ENCODE data around the gene CHDH.
A peak's percentile ranks its signal among the peaks of the same experiment; 100 is the strongest.

CHDH gene, protein sequence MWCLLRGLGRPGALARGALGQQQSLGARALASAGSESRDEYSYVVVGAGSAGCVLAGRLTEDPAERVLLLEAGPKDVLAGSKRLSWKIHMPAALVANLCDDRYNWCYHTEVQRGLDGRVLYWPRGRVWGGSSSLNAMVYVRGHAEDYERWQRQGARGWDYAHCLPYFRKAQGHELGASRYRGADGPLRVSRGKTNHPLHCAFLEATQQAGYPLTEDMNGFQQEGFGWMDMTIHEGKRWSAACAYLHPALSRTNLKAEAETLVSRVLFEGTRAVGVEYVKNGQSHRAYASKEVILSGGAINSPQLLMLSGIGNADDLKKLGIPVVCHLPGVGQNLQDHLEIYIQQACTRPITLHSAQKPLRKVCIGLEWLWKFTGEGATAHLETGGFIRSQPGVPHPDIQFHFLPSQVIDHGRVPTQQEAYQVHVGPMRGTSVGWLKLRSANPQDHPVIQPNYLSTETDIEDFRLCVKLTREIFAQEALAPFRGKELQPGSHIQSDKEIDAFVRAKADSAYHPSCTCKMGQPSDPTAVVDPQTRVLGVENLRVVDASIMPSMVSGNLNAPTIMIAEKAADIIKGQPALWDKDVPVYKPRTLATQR

DNA sequence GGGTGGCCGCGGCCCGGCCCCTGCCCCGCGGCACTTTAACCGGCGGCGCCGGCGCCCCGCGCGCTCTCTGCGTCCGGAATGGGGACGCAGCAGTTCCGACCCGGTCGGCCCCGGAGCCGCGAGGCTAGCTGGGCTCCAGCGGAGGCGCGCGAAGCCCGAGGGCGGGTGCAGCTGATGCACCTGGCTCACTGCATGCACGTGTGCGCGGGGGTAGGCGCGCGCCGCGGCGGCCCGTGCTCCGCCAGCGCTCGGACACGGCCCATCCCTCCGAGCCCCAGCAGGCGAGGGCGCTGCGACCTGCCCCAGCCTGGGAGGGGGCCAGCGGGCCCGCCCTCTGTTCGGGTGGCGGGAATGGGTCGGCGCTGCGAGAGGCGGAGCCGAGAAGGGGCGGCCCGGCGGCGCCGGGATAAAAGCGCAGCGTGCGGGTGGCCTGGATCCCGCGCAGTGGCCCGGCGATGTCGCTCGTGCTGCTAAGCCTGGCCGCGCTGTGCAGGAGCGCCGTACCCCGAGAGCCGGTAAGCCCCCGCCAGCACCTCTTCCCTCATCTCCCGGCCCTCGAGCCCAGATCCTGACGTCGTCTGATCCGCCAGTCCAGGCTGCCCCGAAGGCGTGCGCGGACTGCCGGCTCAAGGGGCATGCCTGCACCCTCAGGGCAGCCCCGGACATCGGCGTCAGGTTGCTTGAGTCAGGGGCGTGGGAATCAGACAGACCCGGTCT lies at the start of gene CHDH, which contains the start of gene IL17RB:
TSS of gene CHDH (minus strand) at position 286 of the 717 bp plus-strand sequence. CDS start 22,411 bp downstream, outside the sequence.
TSS of gene IL17RB (plus strand) at position 435 of the 717 bp plus-strand sequence. CDS start at position 456, 21 bp downstream.
- peak; percentile 22 for DNase-seq

DNA sequence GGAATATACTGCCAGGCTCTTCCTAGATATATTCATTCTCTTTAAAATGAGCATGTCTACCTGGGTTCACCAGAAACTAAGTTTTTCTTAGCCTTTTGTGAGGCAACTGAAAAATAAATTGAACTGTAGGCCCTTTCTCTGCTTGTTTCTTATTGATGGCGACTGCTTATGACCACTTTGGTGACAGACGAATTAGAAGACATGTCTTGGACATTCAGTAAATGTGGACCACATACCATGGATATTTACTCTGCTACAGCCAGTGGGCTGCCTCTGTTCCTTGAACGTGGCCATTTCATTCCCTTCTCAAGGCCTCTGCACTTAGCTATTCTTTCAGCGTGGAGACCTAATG lies 46.0 kb upstream of the CHDH start:
- DNase-seq: no peak

DNA sequence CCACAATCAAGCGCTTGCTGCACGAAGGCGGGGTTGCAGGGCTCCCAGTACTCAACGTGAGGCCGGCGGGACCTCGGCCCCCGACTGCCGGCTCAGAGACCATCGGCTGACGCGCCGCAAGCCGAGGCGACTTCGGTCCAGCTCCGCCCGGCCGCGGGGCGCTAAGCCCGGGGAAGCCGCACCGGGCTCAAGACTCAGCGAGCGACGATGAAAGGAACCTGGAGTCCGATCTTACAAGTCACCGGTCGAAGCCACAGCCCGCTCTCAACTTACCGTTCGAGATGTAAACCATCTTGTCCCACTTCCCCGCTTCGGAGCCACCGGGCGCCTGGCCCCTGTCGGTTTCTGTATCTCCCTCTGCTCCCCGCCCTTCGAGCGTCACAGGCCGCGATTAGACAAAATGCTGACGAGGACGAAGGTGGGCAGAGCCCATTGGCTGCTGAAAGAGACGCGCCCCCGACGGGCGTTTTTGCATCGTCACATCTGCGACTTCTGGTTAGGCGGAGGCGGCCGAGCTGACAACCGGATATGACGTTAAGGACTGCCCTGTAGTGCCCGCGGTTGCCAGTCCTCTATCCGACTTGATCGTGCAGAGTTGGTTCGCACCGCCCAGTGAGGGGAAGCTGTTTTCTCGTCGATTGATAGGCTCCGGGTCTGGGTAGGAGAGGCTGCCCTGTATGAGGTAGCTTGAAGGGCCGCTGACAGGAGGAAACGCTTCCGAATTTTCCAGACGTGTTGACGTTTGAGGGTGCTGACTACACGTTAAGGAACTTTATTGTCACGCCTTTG lies 45.5 kb upstream of the CHDH start, which contains the start of gene SELENOK:
TSS of gene SELENOK (minus strand) at position 363 of the 789 bp plus-strand sequence.
- peak; percentile 89 for DNase-seq

DNA sequence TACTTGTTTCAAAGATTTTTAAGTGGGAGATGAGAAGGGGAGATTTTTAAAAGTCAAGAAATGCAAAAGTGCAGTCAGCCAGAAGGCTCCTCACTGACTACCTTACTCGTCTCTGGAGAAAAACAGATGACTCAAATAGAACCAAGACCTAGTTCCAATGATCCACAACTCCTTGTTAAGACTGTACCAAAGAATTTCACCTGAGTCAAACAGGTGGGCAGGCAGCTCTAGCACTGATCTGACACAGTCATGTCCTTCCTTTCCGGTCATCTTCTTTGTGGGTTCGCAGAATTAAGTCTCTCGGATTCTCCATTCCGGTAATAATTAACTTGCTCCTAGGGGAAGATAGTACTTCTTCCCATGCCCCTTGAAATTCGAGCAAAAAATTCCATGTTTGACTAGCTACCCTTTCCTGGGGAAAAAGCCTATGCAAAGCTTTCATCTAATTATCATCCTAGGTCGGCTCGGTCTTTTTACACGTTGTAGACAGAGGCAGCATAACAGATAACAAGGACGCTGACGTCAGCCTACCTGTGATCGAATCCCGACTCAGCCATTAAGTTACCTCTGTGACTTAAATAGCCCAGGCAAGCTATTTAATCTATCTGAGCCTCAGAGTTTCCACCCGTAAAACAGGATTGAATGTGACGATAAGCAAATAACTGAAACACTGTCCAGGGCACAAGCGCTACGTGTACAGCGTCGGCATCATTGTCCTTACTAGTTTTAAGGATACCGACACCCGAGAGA lies 44.7 kb upstream of the CHDH start:
- DNase-seq: no peak

DNA sequence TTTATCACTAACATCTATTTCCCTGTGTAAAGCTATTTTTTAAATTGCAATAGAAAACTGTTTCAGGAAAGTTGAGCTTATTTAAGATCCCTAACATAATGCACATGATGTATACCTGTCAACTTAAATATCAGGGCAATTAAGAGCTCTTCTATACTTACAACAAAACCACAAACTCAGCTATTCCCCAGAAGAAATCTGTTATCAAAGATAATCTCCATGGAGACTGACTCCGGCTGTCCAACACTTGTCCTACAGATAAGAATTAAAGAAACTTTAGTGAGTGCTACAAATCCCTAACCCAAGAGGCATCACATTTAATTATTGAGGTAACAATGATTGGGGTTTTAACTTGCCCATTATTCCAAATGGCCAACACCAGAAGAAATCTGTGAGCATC lies 42.0 kb upstream of the CHDH start:
- DNase-seq: no peak

DNA sequence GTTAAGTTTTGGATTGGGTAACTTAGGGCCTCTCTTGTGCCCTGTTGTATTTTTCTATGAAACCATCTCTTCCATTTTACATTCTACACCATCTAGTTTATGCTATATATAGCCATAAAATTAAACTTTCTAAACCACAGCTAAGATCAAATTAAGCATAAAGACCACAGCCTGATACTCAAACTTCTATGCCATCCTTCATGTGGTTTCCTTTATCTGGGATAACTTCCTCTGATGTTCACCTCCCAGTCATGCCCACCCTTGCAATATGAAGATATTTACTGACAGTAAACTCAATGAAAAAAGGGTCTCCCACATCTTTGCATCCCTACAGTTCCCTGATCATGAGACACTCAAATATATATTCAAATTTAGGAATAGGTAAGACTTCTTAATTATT lies 41.2 kb upstream of the CHDH start:
- no peak for DNase-seq

DNA sequence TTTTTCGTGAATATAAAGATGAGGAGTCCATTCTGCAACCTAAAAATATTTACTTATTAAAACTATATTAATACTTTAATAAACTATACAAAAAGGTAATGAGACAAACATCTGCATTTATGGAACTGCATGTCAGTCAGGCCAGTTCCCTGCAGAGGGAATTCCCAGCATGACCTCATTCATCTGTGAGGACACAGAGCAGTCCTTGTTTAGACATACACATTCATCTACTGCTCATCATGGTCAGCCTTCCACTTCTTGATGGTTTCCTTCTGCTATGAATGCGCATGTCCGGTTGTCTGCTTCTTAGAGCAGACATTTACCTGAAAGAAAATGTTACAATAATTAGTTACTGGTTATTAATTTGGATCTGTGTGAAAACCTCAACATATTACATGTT lies 39.0 kb upstream of the CHDH start:
- DNase-seq: no peak

DNA sequence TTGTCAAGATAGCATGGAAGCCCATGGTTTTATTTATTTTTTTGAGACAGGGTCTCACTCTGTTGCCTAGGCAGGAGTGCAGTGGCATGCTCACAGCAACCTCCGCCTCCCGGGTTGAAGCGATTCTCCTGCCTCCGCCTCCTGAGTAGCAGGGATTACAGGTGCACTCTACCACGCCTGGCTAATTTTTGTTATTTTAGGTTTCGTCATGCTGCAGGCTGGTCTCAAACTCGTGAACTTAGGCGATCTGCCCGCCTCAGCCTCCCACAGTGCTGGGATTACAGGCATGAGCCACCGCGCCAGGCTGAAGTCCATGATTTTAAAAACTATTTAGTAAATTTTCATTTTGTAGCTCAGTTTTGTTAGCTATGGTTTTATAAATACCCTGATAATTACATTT lies 38.4 kb upstream of the CHDH start:
- no peak for DNase-seq

DNA sequence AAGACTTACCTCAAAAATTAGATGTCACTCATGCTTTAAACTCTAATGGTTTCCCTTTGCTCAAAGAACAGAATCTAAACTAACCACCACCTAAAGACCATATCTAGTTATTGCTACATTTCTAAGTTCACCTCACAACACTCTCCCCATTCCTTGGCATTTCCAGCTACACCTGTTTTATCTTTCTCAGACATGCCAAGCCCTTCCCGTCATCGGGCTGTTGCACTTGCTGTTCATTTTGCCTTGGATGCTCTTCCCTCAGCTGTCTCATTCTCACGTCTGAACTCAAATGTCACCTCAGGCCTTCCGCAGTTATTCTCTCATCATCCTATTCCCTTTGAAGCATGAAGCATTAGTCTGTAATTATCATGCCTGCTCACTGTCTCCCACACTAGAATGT lies 36.8 kb upstream of the CHDH start:
- DNase-seq: no peak

DNA sequence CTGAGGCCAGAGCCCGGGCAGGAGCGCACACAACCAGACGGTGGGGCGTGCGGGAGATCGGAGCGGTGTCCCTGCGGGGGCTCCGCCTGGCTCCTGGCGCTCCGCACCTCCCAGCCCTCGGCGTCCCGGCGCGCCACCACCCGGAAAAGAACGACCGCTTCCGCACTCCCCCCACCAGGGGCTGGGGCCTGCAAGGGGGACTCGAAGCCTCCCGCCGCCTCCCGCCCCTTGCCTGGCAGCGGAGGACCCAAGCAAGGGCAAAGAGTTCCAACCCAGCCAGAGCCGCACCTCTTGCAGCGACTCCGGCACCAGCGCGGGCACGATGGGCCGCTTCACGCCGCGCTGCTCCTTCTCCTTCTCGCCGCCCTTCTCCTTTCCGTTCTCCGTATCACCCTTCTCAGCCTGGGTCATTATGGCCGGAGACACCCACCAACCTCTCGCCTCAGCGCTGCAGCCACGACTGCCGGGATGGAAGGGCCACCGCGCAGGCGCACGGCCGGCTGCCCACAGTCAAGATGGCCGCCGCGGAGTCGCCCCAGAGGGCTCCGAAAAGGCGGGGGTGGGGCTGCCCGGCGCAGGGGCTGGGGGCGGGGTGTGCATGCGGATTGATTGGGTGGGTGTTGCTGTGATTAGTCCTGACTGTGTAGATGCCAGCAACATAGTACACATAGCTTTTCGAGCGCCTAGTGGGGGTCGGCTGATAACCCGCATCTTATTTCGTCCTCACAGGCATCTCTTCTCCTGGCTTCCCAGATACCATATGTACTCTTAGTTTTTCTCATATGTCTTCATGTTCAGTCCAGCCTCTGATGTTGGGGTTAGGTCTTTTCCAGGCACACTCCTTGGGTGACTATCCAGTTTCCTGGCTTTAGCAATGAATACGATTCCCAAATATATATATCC lies 35.7 kb upstream of the CHDH start, which contains the start of gene ACTR8:
TSS of gene ACTR8 (minus strand) at position 462 of the 903 bp plus-strand sequence. CDS start at position 411, 51 bp downstream.
- peak; percentile 23 for DNase-seq

DNA sequence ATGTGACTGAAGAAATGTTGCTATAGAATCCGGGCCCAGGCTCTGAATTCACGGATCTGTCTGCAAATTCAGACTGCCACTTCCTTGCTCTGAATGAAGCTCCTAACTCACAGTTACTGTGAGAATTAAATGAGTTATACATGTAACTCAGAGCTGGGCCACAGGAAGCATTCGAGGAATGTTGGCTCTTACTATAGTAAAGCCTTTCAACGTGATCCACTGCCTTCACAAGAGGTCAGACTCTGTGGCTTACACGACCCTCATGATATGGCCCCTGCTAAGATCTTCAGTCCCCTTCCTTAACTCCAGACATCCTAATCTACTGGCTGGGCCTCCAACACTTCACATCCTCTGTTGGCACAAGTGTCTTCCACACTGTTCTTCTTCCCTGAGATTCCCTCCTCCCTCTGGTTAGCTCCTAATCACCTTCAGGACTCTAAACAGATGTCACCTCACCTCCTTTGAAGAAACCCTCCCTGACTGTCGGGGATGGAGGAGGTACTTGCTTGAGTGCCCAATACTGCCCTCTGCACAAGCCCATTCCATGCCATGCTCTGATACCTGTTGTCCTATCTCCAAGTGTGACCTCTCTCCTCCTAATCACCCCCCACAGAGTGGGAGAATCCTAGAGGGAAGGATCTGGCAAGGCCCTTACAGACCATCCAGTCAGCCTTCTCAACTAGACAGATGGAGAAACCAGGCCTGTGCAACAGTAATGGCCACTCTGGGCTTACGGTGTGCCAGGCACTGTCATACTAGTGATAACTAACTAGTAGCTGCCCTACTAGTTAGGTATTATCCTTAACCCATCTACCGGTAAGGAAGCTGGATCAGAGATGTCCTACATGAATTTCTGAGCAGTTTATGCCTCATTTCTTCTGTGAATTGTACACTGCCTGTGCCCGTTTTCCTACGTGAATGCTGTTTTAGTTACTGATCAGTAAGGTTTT lies 34.5 kb upstream of the CHDH start:
- no peak for DNase-seq

DNA sequence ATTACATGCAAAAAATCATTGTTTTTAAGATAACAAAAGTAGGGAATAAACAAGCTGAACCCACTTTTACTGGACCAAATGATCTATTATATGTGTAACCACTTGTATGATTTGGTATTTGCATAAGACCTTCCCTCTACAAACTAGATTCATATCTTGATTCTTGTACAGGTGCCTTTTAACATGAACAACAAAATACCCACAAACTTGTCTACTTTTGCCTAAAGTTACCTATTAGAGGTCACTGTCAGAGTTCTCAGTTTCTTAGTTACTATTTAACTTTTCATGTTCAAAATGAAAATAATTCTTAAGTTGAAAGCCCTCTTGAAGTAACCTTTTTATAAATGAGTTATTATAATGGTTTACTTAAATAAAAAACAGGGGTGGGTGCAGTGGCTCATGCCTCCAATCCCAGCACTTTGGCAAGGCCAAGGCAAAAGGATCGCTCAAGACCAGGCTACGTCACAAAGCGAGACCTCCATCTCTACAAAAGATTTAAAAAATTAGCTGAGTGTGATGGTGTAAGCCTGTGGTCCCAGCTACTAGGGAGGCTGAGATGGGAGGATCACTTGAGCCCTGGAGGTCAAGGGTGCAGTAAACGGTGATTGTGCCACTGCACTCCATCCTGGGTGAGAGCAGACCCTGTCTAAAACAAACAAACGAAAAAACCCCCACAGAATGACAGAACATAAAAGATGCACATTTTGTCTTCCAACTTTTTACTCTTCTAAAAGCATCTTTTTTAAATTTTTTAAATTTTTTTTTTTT lies 19.7 kb upstream of the CHDH start:
- DNase-seq: no peak

DNA sequence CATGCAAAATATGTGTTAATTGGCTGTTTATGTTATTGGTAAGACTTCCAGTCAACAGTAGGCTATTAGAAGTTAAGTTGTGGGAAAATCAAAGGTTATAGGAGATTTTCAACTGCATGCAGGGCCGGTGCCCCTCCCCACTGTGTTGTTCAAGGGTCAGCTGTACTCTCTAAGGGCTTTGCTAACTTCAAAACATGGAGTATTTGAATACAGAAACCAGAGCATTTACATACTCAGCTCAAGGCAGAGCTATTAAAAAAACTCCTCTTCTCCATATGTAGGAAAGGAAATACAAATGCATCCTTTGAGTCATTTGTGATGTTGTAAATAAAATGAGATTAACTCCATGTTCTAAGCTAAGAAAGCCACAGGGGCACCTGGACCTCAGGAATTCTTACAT lies 16.9 kb upstream of the CHDH start:
- DNase-seq: no peak

DNA sequence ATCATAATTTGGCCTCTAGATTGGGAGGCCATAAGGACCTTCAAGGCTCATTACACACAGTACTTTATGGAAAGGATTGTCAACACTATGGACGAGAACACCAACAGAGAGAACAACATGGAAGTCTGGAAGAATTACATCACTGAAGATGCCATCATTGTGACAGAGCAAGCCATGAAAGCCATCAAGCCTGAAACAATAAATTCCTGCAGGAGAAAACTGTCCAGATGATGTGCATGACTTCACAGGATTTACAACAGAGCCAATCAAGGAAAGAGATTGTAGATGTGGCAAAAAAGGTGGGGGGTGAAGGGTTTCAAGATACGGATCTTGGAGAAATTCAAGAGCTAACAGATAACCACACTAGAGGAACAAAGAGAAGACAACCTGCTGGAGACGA lies 16.0 kb upstream of the CHDH start:
- DNase-seq: no peak

DNA sequence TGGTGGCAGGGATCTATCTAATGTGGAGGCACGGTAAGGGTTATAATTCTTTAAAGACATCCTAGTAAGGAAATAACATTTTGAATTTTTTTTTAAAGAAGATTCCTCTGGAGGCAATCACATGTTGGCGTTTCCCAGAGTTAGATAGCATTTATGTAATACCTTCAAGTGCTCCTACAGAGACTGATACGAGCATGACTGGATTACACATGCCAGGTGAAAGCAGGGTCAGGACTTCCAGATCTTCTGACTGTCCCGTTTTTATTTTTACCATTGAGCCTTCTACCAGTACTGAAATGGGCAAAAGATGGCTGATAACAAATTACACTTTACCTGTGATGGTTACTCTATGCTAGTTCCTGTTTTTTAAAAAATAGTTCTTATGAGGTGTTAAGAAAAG lies 14.0 kb upstream of the CHDH start:
- DNase-seq: no peak

DNA sequence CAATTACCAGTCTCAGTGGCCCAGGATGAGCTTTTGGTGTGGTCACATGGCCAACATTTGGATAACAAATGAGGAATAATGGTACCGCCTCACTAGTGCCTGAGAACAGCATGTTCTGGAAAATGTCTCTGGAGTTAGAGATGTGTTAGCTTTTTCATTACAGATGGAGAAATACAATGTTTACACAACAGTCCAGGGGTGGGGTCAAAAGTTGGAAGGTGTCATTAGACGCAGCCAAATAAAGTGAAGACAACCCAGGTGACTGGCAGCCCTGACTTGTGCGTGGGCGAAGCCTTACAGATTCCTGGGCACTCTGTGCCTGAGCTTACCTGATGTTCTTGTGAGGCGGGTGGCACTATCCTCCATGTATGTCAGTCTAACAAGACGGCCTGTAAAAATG lies 13.0 kb upstream of the CHDH start:
- DNase-seq: no peak

DNA sequence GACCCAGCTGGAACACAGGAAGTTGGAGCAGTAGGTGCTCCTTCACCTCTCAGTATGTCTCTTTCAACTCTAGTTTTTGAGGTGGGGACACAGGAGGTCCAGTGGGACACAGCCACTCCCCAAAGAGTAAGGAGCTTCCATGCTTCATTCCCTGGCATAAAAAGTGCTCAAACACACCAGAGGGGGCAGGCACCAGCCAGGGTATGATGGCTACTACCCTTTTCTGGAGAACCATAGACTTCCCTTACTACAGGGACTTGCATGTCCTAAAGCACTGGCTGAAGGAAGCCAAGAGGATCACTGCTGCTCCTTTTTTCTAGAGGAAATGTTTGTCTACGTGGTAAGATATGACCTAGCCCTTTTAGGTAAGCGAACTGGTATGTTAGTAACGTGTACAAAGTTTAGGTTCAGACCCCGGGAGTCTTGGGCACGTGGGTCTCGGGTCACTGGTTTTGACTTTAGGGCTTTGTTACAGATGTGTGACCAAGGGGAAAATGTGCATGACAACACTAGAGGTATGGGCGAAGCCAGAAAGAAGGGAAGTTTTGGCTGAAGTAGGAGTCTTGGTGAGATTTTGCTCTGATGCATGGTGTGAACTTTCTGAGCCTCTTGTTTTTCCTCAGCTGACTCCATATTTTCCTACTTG lies 12.0 kb upstream of the CHDH start:
- DNase-seq: no peak

DNA sequence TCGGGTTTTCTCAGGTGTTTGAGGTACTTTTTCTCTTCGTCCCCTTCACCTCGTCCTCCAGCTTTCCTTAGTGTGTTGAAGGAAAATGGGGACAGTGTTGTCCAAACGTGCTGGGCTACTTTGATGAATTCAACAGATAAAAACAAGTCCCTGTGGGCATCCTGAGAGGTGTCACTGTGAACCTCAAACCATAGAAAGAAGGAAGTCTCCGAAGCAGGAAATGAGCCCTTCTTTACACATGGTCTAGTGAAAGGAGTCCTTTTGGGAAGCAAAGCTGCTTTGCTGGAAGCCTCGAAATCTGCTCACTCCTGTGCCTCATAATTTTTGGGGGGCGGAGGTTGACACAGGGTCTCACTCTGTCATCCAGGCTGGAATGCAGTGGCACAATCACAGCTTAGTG lies 10.7 kb upstream of the CHDH start:
- no peak for DNase-seq

DNA sequence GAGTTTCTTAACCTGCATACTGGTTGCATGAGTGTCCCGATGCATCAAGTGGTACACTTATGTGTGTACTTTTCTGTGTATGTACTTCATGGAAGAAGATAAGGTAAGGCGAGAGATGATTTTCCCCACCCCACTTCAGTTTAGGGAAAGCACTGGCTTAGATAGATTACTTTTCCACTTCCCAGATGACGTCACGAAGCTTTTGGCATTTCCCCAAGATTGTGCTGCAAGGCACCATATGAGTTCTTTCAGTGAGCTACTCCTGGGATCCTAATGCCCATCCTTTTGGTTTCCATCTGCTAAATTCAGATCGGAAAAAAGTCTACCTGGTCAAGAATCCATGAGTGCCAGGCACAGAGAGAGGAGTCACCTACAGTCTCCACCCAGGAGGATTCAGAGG lies 4.7 kb upstream of the CHDH start:
- no peak for DNase-seq
